ENCODE results near the gene MST1.

- no peak for TF ChIP-seq KLF10 (tag by site-specific recombination; IDR thresholded peaks at IDR 0.05)
- TF ChIP-seq, protein P1, sequence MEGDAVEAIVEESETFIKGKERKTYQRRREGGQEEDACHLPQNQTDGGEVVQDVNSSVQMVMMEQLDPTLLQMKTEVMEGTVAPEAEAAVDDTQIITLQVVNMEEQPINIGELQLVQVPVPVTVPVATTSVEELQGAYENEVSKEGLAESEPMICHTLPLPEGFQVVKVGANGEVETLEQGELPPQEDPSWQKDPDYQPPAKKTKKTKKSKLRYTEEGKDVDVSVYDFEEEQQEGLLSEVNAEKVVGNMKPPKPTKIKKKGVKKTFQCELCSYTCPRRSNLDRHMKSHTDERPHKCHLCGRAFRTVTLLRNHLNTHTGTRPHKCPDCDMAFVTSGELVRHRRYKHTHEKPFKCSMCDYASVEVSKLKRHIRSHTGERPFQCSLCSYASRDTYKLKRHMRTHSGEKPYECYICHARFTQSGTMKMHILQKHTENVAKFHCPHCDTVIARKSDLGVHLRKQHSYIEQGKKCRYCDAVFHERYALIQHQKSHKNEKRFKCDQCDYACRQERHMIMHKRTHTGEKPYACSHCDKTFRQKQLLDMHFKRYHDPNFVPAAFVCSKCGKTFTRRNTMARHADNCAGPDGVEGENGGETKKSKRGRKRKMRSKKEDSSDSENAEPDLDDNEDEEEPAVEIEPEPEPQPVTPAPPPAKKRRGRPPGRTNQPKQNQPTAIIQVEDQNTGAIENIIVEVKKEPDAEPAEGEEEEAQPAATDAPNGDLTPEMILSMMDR (tag by site-specific recombination; IDR thresholded peaks at IDR 0.05) = no peak
- no peak for TF ChIP-seq TRIM28 (IDR thresholded peaks at IDR 0.05; ENCODE audit: borderline replicate concordance, low read length)
- TF ChIP-seq, protein P2, sequence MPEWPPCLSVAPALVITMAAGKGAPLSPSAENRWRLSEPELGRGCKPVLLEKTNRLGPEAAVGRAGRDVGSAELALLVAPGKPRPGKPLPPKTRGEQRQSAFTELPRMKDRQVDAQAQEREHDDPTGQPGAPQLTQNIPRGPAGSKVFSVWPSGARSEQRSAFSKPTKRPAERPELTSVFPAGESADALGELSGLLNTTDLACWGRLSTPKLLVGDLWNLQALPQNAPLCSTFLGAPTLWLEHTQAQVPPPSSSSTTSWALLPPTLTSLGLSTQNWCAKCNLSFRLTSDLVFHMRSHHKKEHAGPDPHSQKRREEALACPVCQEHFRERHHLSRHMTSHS (tag by site-specific recombination; IDR thresholded peaks at IDR 0.05) = no peak
Observed at GRCh38 chr3:49680493-49681231, 8.6 kb downstream of the MST1 start.

All from HEK293 (cell line).